ENCODE results near the gene KCNMA1.

KCNMA1 gene

GRCh38 chr10:76874896-76875295, 762.7 kb downstream of the KCNMA1 start:
- no peak for DNase-seq (ENCODE audit: low read depth)
- TF ChIP-seq, protein P1, sequence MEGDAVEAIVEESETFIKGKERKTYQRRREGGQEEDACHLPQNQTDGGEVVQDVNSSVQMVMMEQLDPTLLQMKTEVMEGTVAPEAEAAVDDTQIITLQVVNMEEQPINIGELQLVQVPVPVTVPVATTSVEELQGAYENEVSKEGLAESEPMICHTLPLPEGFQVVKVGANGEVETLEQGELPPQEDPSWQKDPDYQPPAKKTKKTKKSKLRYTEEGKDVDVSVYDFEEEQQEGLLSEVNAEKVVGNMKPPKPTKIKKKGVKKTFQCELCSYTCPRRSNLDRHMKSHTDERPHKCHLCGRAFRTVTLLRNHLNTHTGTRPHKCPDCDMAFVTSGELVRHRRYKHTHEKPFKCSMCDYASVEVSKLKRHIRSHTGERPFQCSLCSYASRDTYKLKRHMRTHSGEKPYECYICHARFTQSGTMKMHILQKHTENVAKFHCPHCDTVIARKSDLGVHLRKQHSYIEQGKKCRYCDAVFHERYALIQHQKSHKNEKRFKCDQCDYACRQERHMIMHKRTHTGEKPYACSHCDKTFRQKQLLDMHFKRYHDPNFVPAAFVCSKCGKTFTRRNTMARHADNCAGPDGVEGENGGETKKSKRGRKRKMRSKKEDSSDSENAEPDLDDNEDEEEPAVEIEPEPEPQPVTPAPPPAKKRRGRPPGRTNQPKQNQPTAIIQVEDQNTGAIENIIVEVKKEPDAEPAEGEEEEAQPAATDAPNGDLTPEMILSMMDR (IDR thresholded peaks at IDR 0.05; ENCODE audit: insufficient read depth, low read depth, low read length, missing control alignments): no peak
- no peak overlapping the region for H3K4me3 ChIP-seq (ENCODE audit: low read depth, low read length)

GRCh38 chr10:76874176-76874575, 763.4 kb downstream of the KCNMA1 start:
- no peak for DNase-seq (ENCODE audit: low read depth)
- TF ChIP-seq, protein P1 (IDR thresholded peaks at IDR 0.05; ENCODE audit: insufficient read depth, low read depth, low read length, missing control alignments): no peak
- no peak overlapping the region for H3K4me3 ChIP-seq (ENCODE audit: low read depth, low read length)

DNA sequence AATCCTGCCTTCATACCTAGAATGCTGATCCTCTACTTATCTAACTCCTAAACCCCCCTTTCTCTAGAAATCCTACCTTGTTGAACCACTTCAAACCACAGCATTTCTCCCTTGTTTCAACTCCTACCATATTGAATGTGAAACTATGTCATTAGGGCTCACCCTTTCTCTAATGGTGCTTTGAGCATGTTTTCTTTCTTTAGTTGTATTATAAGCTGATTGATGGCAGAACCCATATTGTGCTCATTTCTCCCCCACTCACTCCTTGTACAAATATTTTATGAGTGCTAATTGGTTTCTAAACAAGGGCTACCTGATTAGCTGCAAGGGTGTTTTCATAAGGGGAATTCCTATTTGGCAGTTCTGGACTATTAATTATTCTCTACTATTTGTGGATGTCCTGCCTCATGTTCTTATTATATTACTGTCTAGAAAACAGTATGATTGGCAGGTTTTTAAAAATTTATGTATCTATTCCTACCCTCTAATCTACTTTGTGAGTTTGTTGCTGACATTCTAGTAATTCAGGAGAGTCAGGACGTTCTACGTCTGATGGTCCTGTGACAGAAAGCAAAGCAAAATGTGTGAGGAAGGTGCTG, 765.8 kb downstream of the KCNMA1 start:
- DNase-seq (ENCODE audit: low read depth): no peak
- H3K4me3 ChIP-seq (ENCODE audit: low read depth, low read length): no peak overlapping the region
- TF ChIP-seq, protein P1 (IDR thresholded peaks at IDR 0.05; ENCODE audit: insufficient read depth, low read depth, low read length, missing control alignments): no peak

GRCh38 chr10:76869931-76870330, 767.7 kb downstream of the KCNMA1 start:
- DNase-seq (ENCODE audit: low read depth): no peak
- H3K4me3 ChIP-seq (ENCODE audit: low read depth, low read length): no peak overlapping the region
- TF ChIP-seq, protein P1 (IDR thresholded peaks at IDR 0.05; ENCODE audit: insufficient read depth, low read depth, low read length, missing control alignments): no peak

DNA sequence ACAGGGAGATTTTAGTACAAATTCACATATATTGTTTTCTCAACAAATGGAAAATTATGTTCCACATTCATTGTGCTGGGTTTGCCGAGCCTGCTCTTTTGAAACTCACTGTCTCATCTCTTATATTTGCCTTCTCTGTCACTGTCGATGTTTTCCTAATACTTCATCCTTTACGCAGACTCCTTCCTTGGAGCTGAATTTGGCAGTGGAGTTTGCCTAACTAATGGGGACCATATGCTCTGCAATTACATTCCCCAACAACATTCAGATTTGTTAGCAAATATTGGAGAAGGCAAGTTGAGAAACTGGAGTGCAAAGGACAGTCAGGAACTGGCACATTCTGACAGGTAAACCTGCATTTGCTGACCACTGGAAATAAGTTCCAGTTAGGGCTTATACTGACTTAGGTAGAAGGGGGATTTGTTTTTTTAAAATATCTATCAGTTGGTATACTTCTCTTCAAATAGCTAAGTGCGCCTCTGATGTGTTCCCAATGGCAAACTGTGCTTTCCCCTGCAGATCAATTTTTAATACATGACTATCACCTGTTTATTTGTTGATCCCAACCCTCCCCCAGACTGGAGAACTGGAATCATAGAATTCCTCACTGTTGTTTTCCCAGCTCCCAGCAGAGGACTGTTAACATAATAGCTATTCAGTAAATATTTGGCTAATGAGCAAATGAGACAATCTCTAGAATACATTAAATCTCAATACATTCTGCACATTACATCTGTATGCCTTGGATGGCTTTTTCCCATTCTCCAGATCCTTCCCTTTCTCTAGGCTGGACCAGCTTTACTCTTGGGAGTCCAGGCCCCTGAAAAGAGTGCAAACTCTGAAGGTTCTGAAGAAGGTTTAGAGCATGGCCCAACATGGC, 769.3 kb downstream of the KCNMA1 start:
- TF ChIP-seq, protein P1 (IDR thresholded peaks at IDR 0.05; ENCODE audit: insufficient read depth, low read depth, low read length, missing control alignments): no peak
- no peak overlapping the region for H3K4me3 ChIP-seq (ENCODE audit: low read depth, low read length)
- DNase-seq (ENCODE audit: low read depth): no peak

DNA sequence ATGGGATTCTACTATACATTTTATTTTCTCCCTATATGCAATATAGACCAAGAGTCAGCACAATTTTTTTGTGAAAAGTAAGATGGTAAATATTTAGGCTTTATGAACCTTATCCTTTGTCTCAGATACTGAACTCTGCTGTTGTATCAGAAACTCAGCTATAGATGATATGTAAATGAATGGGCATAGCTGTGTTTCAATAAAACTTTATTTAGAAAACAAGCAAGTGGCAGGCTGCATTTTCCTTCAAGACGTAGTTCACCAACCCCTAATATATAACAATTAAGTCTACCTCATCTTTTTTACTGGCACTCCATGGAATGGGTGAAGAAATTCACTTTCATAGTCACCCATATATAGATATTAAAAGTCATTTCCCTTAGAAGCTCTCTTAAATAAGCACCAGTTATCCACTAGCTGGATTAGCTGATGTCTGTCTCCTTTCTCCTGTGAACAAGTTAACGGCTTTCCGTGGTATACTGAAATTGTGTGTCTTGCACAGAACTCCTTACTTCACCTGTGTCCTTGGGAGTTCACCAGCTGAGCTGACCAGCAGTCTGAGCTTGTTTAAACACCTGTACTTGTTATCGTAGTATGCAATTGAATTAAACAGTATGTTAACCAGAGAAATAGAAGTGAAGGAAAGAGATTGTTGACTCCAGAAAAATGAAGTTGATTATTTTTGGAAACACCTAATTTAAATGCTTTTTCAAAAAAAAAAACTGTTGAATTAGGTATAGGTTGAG, 770.6 kb downstream of the KCNMA1 start:
- H3K4me3 ChIP-seq (ENCODE audit: low read depth, low read length): no peak overlapping the region
- DNase-seq (ENCODE audit: low read depth): no peak
- TF ChIP-seq, protein P1 (IDR thresholded peaks at IDR 0.05; ENCODE audit: insufficient read depth, low read depth, low read length, missing control alignments): no peak

Measured in GM12865 (cell line).